SW480 (cell line): ENCODE data around the gene PCDH18.
"Not testable (repeated sequence)": the region's sequence is repeated elsewhere in the genome, so short reads cannot be mapped to it uniquely, and the experiment has no call there.

Experiments
- DNase-seq: peaks from one replicate; pipeline ENCODE4 v3.0.0-alpha.2; 2016; ENCODE audit warnings: low spot score

PCDH18 gene

GRCh38 chr4:137528673-137529072, 3.6 kb downstream of the PCDH18 start:
- DNase-seq = no peak

- no peak for DNase-seq
Measured at GRCh38 chr4:137526681-137527080, 5.6 kb downstream of the PCDH18 start.

GRCh38 chr4:137524725-137525369, 7.4 kb downstream of the PCDH18 start:
- no peak for DNase-seq

- DNase-seq = no peak
Measured at GRCh38 chr4:137523329-137523728, 9.0 kb downstream of the PCDH18 start.

- no peak for DNase-seq
Measured at GRCh38 chr4:137521053-137521452, 11.2 kb downstream of the PCDH18 start.

GRCh38 chr4:137519406-137519805, 12.9 kb downstream of the PCDH18 start:
- DNase-seq = no peak

- not testable (repeated sequence) for DNase-seq
Measured at GRCh38 chr4:137517323-137517722, 15.0 kb downstream of the PCDH18 start.

GRCh38 chr4:137514406-137515111, 17.7 kb downstream of the PCDH18 start:
- no peak for DNase-seq

GRCh38 chr4:137510557-137511265, 21.6 kb downstream of the PCDH18 start:
- peak; percentile 17 for DNase-seq

- DNase-seq = no peak
Measured at GRCh38 chr4:137509855-137510282, 22.4 kb downstream of the PCDH18 start.

GRCh38 chr4:137502339-137503129, 29.8 kb downstream of the PCDH18 start:
- DNase-seq = no peak

GRCh38 chr4:137496267-137496666, 36.0 kb downstream of the PCDH18 start:
- not testable (repeated sequence) for DNase-seq

GRCh38 chr4:137495578-137495977, 36.7 kb downstream of the PCDH18 start:
- DNase-seq = no peak

GRCh38 chr4:137483313-137483959, 48.9 kb downstream of the PCDH18 start:
- not testable (repeated sequence) for DNase-seq

- not testable (repeated sequence) for DNase-seq
Measured at GRCh38 chr4:137479657-137480056, 52.6 kb downstream of the PCDH18 start.

GRCh38 chr4:137476345-137476744, 55.9 kb downstream of the PCDH18 start:
- no peak for DNase-seq

GRCh38 chr4:137474711-137475301, 57.5 kb downstream of the PCDH18 start:
- DNase-seq = no peak

- DNase-seq = no peak
Measured at GRCh38 chr4:137471895-137472294, 60.4 kb downstream of the PCDH18 start.

- no peak for DNase-seq
Measured at GRCh38 chr4:137471461-137471860, 60.8 kb downstream of the PCDH18 start.

GRCh38 chr4:137470806-137471205, 61.5 kb downstream of the PCDH18 start:
- no peak for DNase-seq
